NCI-H345 (cell line): ENCODE data around the gene CEACAM21.

Source experiments
- DNase-seq: peaks from one replicate; lab custom pipeline; 2025; lab: John Stamatoyannopoulos, UW

Gene CEACAM21

DNA sequence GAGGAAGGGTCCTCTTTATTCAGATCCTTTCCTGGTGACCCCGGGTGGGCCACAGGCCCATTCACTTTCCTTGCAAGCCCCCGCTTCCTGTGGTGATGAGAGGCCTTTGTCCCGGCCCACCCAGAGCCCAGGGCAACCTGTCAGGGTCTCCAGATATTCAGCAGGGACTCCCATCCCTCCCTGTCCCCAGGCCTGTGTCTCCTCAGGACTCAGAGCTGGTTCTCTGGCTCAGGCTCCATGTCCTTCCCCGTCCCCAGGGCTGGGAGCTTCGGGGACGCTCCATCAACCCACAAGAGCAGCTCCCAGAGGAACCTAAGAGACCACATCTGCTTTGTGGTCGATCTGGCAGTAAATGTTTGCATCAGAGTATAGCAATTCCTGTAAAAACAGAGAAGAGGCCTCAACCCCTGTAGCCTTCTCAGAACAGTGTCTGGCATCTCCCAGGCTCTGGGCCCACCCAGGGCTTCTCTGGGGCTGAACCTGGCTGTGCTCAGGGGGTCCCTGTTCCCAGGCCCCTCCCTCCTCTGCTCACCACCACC is 43.1 kb downstream of the CEACAM21 start:
- DNase-seq, result no peak

- no peak for DNase-seq
Measured at GRCh38 chr19:41620171-41620570, 44.2 kb downstream of the CEACAM21 start.

DNA sequence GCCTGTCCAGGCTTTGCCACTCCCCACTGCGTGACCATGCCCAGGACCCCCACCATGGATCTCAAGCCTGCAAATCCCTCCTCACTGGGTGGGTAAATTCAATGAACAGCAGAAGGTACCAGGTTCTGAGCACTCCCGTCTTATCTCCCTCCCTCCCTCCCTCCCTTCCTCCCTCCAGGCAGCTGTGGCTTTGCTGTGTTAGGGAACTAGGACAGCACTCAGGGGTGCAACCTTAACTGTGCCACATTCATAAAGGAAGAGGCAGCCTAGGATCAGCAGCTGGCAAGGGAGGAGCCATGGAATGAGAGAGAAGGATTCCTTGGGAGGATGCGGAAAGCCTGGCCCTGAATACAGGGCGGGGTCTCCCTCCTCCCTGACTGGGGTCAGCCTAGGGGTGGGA is 45.3 kb downstream of the CEACAM21 start:
- no peak for DNase-seq

- DNase-seq, result no peak
Measured at GRCh38 chr19:41621654-41622053, 45.7 kb downstream of the CEACAM21 start.

DNA sequence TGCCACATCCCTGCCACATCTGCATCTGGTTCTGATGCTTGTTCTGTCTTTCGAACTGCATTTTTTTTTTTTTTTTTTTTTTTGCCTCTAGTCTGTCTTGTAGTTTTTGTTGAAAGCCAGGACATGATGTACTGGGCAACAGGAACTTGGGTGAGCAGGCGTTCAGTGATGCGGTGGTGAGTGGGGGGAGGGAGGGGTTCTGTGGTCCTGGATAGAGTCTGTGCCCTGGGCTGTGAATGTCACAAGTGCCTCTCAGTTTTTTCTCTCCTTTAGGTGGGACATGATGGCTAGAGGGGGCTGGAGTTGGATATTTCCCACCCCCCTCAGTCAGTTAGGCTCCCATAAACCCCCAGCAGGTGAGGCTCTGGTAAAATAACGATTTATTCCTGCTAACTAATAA is 47.4 kb downstream of the CEACAM21 start:
- DNase-seq, result no peak

- DNase-seq, result no peak
Measured at GRCh38 chr19:41624515-41624914, 48.5 kb downstream of the CEACAM21 start.

DNA sequence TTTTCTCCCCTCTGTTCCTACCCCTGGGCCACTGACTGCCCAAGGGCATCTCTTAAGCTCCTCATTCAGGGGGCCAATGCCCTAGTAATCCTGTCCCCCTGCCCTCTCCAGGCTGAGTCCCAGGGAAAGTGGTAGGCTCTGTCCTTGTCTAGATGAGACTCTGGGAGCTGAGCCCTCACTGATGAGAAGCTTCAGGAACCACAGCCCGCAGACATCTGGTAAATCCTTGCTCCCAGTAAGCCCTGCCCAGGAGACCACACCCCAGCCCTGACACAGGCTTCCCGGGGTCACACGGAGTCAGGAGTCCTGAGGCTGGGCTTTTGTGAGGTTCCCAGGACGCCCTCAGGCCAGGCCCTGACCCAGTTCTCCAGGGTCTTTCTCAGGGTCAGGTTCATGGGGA is 49.0 kb downstream of the CEACAM21 start:
- DNase-seq, result no peak

DNA sequence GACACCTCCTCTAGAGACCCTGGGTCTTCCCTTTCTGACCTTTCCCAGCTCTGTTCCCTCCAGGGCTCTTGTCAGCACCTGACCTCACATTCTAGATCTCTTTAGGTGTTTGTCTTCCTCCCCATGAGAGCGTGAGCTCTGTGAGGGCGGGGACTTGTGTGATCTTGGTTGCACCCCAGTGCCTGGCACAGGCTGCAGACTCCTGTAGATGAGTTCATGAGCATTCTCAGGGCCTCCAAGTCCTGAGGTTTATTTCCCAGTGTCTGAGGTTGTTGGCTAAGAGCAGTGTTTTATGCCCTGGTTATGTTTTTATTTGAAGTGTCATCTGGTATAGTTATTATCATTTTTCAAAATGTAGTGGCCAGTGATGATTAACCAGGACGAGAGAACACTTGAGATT is 50.3 kb downstream of the CEACAM21 start:
- DNase-seq, result no peak

DNA sequence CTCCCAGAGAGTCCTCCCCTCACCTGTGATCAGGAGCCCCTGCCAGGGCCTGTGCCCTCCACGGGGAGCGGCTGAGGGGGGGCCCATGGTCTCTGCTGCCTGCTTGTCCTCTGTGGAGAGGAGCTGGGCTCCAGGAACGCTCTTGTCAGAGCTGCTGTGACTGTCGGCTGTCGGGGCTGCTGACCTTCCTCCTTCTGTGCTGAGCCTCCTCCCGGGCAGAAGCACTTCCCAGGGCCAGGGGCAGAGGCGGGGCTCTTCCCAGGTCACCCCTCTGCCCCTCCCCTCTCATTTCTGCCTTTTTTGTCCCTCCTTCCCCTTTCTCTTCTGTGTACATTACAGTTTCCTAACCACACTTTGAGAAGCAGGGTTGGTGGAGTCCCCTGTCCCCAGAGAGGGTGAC is 50.9 kb downstream of the CEACAM21 start, which contains the start of gene CEACAM4:
Gene CEACAM4, minus strand, starts transcription at position 198 of the 400 bp plus-strand sequence. Its CDS starts 111 bp downstream, at position 87.
- DNase-seq, result no peak

- DNase-seq, result no peak
Measured at GRCh38 chr19:41627966-41628675, 52.2 kb downstream of the CEACAM21 start.
